BE2C (cell line): Measurements from ENCODE around the gene GALNT2.

Experiments used
- DNase-seq: peaks from one replicate; pipeline ENCODE4 v3.0.0-alpha.2; 2020
- H3K27me3 ChIP-seq: fragments of 250-450 bp; sonication (Bioruptor Pico); 2 replicates; pipeline ENCODE4 v1.5.1; 2020; ENCODE audit warnings: mild to moderate bottlenecking
- H3K36me3 ChIP-seq: fragments of 250-450 bp; sonication (Bioruptor Pico); 2 replicates; pipeline ENCODE4 v1.5.1; 2020; ENCODE audit warnings: mild to moderate bottlenecking
- H3K4me1 ChIP-seq: fragments of 250-450 bp; sonication (Bioruptor Pico); 2 replicates; pipeline ENCODE4 v1.5.1; 2020
- H3K4me3 ChIP-seq: 2 replicates; pipeline ENCODE4 v1.5.1; 2011; ENCODE audit warnings: low read depth, low read length
- H3K9me3 ChIP-seq: fragments of 250-450 bp; sonication (Bioruptor Pico); 2 replicates; pipeline ENCODE4 v1.5.1; 2020
- TF ChIP-seq, protein P1 (sequence below): IDR thresholded peaks from 2 replicates; pipeline ENCODE4 v1.5.1; 2012; ENCODE audit warnings: mild to moderate bottlenecking, low read depth, low read length

Gene GALNT2

DNA sequence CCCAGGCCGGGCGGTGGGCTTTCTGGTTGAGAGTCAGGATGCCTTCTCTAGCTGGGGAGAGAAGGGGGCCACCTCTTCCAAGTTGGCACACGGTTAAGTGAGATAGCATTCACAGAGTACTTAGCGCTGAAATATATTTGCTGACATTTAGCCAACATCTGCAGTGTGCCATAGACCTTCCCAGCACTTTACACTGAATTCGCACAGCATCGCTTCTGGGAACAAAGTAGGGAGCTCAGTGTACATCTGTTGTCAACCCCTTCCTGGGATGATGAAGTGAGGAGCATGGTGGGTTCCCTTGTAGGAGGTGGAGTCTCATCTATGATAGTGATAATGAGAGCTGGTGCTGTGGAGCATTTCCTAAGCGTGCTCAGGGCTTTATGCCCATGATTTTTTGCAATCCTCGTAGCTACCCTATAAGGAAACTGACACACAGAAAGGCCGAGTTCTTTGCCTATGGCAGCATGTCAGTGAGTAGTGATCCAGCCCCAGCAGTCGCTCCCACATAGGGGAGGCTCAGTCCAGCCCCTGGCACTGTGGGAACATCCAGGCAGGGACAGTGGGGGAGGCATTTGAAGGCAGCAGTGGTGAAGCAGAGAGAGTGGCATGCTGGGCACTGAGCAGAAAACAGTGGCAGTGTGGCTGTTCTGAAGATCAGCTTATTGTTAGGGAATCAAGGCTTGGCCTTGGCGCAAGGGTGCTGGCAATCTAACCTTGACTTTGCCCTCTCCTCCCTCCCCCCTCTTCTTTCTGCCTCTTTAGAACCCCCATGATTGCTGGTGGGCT is 182.8 kb downstream of the GALNT2 start:
- no peak for DNase-seq
- H3K4me3 ChIP-seq = no peak overlapping the region
- H3K9me3 ChIP-seq = no peaks in the 10 kb centered on the region
- peaks cover 23% of the 10 kb centered on the region for H3K36me3 ChIP-seq
- H3K27me3 ChIP-seq = no peaks in the 10 kb centered on the region
- TF ChIP-seq, protein P1, sequence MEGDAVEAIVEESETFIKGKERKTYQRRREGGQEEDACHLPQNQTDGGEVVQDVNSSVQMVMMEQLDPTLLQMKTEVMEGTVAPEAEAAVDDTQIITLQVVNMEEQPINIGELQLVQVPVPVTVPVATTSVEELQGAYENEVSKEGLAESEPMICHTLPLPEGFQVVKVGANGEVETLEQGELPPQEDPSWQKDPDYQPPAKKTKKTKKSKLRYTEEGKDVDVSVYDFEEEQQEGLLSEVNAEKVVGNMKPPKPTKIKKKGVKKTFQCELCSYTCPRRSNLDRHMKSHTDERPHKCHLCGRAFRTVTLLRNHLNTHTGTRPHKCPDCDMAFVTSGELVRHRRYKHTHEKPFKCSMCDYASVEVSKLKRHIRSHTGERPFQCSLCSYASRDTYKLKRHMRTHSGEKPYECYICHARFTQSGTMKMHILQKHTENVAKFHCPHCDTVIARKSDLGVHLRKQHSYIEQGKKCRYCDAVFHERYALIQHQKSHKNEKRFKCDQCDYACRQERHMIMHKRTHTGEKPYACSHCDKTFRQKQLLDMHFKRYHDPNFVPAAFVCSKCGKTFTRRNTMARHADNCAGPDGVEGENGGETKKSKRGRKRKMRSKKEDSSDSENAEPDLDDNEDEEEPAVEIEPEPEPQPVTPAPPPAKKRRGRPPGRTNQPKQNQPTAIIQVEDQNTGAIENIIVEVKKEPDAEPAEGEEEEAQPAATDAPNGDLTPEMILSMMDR = no peak
- no peaks in the 10 kb centered on the region for H3K4me1 ChIP-seq

GRCh38 chr1:230250666-230251065 is 183.6 kb downstream of the GALNT2 start:
- DNase-seq = no peak

DNA sequence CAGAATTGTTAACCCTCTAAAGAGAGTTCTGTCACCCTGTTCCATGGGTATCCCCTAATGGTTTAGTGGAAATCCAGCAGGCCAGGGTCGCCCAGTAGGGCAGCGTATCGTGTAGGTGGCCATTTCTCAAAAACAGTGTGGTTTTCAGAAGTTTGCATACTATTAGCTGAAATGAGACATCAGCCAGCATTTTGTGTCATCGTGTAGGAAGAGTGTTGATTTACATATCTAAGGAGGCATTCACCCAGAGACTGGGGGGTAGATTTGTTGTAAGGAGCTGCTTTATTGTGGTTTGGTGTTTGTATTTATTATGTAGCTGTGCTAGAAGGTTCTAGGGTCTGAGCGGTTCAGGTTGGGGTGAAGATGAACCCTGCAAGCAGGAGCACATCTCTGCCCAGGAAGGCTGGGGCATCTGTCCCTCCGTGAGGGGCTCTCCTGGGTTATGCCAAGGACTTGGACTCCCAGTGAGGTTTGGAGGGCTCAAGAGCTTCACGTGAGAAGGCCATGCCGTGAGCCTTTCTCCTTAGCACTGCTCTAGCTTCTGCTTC is 184.7 kb downstream of the GALNT2 start:
- Histone ChIP-seq H3K36me3 (peaks cover 11% of the 10 kb centered on the region), H3K27me3 (no peaks in the 10 kb centered on the region), H3K9me3 (no peaks in the 10 kb centered on the region), H3K4me1 (no peaks in the 10 kb centered on the region), H3K4me3 (no peak overlapping the region)
- TF ChIP-seq, protein P1 = no peak
- DNase-seq = no peak

More at GRCh38 chr1:230250666-230251065, 183.6 kb downstream of the GALNT2 start:
- no peaks in the 10 kb centered on the region for H3K4me1 ChIP-seq
- TF ChIP-seq, protein P1 = no peak
- no peak overlapping the region for H3K4me3 ChIP-seq
- H3K27me3 ChIP-seq = no peaks in the 10 kb centered on the region
- H3K9me3 ChIP-seq = no peaks in the 10 kb centered on the region
- H3K36me3 ChIP-seq = peaks cover 21% of the 10 kb centered on the region

- Histone ChIP-seq H3K4me1 (no peaks in the 10 kb centered on the region), H3K27me3 (no peaks in the 10 kb centered on the region), H3K36me3 (peaks cover 16% of the 10 kb centered on the region), H3K9me3 (no peaks in the 10 kb centered on the region), H3K4me3 (no peak overlapping the region)
- no peak for DNase-seq
- TF ChIP-seq, protein P1 = no peak
Measured at GRCh38 chr1:230253150-230253549, 186.1 kb downstream of the GALNT2 start.

- Histone ChIP-seq H3K4me1 (peaks cover under 1% of the 10 kb centered on the region; the same call in 1 of the 2 replicates), H3K9me3 (no peaks in the 10 kb centered on the region; the same call in 1 of the 2 replicates), H3K27me3 (no peaks in the 10 kb centered on the region), H3K36me3 (peaks cover 17% of the 10 kb centered on the region), H3K4me3 (no peak overlapping the region)
- TF ChIP-seq, protein P1 = no peak
- DNase-seq = no peak
Measured at GRCh38 chr1:230254265-230254664, 187.2 kb downstream of the GALNT2 start.

- Histone ChIP-seq H3K9me3 (no peaks in the 10 kb centered on the region; the same call in 1 of the 2 replicates), H3K4me1 (peaks cover 4% of the 10 kb centered on the region; the same call in 1 of the 2 replicates), H3K27me3 (no peaks in the 10 kb centered on the region), H3K36me3 (peaks cover 12% of the 10 kb centered on the region), H3K4me3 (no peak overlapping the region)
- TF ChIP-seq, protein P1 = no peak
- DNase-seq = no peak
Measured at GRCh38 chr1:230255116-230255515, 188.1 kb downstream of the GALNT2 start.
